ENCODE measurements around the gene CD109.

Gene CD109

DNA sequence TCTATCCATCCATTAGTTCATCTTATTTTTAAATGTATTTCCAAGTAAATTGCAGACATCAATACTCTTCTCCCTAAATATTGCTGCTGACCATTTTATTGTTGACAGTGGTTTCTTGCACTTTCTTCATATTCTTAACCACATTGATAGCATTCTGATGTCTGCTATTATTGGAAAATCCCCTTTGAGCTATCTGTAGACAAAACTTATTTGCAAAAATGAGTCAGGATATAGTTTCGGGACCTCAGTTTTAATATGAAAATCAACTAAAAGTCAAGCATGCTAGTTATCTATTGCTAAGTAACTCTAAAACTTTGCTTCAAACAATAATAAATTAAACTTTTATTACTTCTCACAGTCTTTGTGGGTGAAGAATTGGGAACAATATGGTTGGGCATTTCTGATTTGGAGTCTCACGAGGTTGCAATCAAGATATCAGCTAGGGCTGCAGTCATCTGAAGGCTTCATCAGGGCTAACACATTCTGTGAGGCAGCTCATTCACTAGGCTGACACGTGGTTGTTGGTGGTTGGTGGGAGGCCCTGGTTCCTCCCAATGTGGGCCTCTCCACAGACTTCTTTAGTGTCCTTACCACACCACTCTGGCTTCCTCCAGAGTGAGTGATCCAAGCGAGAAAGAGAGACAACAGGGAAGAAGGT, 32.7 kb downstream of the CD109 start:
- no peak for DNase-seq (ENCODE audit: low read depth)
- TF ChIP-seq, protein P1, sequence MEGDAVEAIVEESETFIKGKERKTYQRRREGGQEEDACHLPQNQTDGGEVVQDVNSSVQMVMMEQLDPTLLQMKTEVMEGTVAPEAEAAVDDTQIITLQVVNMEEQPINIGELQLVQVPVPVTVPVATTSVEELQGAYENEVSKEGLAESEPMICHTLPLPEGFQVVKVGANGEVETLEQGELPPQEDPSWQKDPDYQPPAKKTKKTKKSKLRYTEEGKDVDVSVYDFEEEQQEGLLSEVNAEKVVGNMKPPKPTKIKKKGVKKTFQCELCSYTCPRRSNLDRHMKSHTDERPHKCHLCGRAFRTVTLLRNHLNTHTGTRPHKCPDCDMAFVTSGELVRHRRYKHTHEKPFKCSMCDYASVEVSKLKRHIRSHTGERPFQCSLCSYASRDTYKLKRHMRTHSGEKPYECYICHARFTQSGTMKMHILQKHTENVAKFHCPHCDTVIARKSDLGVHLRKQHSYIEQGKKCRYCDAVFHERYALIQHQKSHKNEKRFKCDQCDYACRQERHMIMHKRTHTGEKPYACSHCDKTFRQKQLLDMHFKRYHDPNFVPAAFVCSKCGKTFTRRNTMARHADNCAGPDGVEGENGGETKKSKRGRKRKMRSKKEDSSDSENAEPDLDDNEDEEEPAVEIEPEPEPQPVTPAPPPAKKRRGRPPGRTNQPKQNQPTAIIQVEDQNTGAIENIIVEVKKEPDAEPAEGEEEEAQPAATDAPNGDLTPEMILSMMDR (IDR thresholded peaks at IDR 0.05; ENCODE audit: low read length, missing control alignments) = no peak
- H3K4me3 ChIP-seq (replicated peaks; ENCODE audit: low read depth, low read length) = no peak overlapping the region

DNA sequence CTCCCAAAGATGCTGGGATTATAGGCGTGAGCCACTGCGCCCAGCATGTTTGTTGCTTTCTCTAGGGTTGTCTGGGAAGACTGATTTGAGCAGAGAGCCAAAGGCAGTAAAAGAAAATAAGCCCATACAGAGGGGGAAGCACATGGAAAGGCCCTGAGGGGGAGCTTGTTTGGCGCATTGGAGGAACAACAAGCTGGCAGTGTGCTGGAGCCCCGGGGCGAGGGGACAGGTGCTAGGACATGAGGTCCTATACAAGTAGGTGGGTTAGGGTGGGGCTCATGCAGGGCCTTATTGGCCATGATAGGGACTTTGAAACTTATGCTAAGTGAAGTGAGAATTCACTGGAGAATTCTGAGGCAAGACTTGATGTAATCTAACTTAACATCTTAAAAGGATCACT, 35.3 kb downstream of the CD109 start:
- H3K4me3 ChIP-seq (replicated peaks; ENCODE audit: low read depth, low read length) = no peak overlapping the region
- DNase-seq (ENCODE audit: low read depth) = no peak
- TF ChIP-seq, protein P1 (IDR thresholded peaks at IDR 0.05; ENCODE audit: low read length, missing control alignments) = no peak

DNA sequence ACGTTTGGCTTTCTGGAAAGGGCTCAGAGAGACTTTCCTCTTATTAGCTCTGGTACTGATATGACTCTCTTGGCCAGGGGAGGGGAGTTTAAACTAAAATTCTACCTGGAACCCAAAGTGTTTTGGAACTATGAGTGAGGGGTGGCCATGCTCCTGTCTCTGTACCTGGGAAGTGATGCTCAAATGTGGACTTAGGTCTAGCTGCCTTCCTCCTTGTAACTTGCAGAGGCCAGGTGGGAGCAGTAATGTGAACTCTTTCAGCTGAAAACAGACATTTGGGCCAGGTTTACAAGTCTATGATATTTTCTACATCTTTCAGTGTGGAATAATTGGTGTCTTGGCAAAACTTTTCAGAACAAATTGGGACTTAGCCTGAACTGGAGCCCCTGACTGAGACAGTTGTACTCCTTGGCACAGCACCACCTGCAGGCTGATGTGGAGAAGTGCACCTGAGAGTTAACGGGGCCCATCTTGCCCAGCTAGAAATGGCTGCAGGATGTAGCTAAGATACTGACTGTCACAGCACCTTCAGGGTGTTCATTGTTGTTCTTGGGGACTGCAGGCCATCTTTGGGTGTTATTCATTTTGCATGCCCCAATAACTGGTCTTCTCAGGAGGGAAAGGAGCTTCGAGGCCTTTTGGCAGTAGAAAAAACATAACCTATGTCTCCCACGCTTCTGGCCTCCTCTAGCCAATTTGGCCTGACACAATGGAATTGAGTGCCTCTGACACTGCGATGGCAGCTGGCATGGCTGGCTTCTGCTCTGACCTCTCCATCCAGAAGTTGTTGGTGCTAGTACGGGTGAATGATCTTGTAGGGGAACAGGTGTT, 37.1 kb downstream of the CD109 start:
- TF ChIP-seq, protein P1 (IDR thresholded peaks at IDR 0.05; ENCODE audit: low read length, missing control alignments) = peak; percentile 97
- peak; percentile 85 for DNase-seq (ENCODE audit: low read depth)
- H3K4me3 ChIP-seq (replicated peaks; ENCODE audit: low read depth, low read length) = no peak overlapping the region

DNA sequence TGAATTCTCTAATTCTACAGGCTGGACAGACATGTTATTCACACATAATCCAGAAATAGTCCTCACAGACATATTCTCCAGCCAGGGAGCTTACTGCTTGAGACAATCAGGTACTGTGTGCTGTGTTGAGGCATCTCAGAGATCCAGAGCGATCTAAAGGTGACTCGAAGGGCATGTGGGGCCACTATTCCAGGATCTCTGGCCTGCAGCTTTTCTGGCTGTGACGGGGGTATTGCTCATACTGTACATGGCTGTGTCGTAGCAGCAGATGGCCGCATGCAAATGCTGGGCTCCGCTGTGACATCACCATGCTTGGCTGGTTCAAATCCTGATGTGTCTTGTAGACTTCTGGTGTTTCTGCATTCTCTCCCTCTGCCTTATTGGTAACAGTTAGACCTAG, 37.8 kb downstream of the CD109 start:
- no peak for DNase-seq (ENCODE audit: low read depth)
- TF ChIP-seq, protein P1 (IDR thresholded peaks at IDR 0.05; ENCODE audit: low read length, missing control alignments) = no peak
- no peak overlapping the region for H3K4me3 ChIP-seq (replicated peaks; ENCODE audit: low read depth, low read length)

DNA sequence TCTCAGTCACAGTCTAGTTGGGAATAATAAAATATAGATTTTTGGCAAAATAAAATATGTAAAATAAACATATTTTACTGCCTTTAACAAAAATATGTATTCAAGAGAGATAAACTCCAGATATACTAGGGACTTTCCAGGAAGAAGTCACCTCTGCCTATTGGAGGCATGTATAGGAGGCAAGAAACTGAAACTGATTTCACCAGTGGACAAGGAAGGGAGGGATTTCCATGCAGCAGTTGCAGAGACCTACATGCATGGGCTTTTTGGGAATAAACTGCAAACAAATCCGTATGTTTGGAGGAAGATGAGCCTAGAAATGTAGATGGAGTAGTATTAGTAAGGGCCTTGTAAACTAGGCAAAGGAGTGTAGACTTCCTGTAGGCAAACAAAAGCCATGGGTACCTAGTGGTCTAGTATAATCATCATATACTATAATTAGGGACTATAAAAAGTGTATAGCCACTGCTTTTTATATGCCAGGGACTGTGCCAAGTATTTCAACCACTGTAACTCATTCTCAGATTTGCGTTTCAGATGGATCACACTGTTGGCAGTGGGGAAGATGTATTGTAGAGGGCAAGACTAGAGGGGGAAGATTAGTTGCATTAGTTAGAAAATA, 38.9 kb downstream of the CD109 start:
- no peak for DNase-seq (ENCODE audit: low read depth)
- TF ChIP-seq, protein P1 (IDR thresholded peaks at IDR 0.05; ENCODE audit: low read length, missing control alignments) = no peak
- H3K4me3 ChIP-seq (replicated peaks; ENCODE audit: low read depth, low read length) = no peak overlapping the region

DNA sequence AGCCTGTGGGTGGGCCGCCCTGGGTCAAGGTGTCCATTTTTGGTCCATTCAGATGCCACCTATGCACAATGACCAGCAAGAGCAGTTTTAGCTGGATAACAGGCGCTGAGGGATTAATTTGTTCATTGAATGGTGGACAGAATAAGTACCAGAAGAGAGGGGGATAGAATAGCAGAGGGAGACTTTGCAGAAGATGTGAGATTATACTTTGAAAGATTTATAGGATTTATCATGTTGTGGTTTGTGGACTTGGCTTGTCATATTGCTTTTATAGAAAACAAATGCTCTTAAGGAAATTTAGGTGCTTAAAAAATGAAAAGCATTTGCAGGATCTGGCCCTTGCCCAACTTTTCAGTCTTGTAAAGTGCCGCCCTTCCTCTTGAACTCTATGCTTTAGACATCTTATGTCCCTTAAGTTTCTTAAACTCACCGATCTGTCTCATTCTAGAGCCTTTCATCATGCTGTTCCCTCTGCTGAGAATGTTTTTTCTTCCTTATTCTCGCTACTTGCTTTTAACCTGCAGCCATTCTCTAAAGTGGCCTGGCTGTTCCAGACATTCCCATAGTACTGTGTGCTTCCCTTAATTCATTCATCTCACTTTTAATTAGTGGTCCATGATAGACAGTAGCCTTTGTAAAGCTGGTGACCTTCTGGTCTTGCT, 42.5 kb downstream of the CD109 start:
- DNase-seq (ENCODE audit: low read depth) = no peak
- TF ChIP-seq, protein P1 (IDR thresholded peaks at IDR 0.05; ENCODE audit: low read length, missing control alignments) = no peak
- H3K4me3 ChIP-seq (replicated peaks; ENCODE audit: low read depth, low read length) = no peak overlapping the region

Measured in fibroblast of pulmonary artery (primary cell).